IPS-NIHi11 (cell line): Measurements from ENCODE around the gene TSPOAP1.
A peak's percentile ranks its signal among the peaks of the same experiment; 100 is the strongest.

Experiments
- DNase-seq: peaks from one replicate; pipeline ENCODE4 v3.0.0; 2012; ENCODE audit warnings: mixed read lengths, low spot score

The TSPOAP1 gene

DNA sequence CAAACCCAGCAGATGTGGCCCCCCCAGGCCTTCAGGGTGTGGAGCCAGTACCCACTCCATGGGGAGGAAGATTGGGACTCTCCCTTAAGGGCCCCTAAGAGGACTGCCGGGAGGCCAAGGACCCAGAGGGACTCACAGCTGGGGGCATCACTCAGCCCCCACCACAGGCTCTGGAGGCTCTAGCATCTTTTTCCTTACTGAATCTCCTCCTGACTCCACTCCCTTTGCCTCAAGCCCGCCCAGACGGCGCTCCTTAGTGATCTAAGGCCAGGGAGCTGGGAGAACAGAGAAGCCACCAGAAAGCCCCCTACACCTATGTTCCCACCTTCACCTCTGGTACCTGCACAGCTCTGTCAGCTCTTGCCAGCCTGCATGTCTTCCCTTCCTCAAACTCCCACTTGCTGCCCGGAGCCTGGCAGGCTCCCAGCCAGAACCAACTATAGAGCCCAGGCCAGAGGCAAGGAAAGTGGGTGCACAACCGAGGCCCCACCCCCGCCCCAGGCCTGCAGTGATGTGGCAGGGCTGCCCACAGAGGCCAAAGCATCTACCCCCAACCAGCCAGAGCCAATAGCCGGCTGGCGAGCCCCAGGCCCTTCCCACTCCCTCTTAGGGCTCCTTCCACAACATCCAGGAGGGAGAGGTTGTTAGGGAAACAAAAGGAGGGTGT is 25.5 kb downstream of the TSPOAP1 start:
- peak; percentile 27 for DNase-seq

DNA sequence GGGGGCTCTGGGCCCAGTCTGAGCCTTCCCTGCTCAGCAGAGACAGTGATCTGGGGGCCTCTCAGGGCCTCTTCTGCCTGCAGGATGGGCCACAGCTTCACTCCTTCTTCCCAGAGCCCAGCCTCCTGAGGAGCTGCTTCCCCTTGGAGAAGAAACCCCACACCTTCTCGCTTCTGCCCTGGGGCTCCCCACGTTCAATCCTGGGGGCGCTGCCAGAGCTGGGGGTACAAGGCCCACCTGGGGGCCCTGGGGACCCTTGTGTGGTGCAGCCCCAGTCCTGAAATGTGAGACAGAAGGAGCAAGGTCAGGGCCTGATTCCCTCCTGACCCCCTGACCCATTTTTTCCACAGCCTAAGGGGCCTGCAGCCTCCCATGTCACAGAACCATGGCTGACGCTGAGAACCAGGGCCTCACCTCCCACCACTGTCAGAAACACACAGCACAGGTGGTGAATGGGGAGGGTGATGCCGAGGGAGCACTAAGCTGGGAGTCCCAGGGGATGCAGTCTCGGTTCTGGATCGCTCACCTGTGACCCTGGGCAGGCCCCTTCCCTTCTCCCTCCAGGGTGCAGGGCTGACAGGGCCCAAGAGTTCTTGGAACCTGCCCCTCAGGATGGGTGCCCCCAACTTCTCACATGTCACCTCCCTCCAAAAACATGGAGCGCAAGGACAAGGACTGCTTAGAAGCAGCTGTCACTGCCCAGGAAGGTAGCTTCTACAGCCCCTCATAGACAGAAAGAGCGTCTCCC is 26.2 kb downstream of the TSPOAP1 start:
- peak; percentile 1 for DNase-seq

DNA sequence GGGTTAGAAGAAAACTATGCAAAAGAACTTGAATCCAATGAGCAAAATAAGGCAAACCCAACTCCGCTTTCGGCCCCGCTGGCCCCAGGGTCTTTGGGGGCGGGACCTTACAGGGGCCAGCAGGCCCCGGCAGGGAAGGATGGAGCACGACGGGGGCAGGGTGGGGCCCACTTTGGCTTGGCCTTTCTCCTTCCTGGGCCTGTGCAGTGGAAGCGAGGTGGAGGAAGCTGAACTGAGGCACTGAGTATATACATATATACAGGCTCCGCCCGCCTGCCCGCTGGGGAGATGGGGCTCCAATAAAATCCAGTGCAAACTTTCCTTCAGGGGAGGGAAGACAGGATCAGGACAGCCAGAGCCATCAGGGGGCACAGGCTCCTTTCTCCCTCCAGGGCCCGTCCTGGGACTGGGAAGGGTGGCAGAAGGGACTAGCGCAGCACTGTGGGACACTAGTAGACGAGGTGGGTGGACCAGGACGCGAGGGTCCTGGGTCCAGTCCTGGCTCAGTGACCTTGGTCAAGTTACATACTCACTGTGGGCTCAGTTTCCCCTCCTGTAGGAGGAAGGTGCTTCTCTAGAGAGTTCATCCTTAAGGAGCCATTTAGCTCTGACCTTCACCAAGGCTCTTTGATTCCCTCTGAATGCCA is 27.0 kb downstream of the TSPOAP1 start:
- peak; percentile 7 for DNase-seq

DNA sequence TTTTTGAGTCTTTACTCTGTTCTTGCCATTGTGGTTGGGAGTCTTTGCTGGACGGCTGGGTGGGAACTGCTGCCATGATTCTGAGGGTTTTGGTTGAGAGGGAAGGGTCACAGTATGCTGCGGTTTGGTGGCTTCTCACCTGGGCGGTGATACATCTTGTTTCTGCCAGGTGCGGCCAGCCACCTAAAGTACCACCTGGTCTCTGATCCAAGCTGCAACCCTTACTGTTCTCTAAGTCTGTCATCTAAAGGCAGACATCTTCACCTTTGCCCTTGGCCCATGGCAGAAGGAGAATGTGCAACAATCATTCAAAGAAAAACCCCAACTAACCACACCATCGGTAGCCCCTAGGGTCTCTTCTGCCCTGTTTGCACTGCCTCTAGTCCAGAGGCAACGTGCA is 28.3 kb downstream of the TSPOAP1 start:
- DNase-seq: peak; percentile 0

DNA sequence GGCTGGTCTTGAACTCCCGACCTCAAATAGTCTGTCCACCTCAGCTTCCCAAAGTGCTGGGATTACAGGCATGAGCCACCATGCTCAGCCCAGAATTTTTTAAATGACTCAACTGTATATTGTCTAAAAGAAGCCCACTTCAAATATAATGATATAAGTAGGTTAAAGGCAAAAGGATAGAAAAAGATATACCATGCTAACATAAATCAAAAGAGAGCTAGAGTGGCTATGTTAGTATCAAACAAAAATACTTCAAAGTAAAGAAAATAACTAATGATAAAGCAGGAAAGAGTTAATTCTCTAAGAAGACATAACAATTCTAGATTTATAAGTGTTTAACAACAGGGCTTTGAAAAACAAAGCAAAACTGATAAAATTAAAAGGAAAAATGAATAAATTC is 34.6 kb downstream of the TSPOAP1 start:
- no peak for DNase-seq

DNA sequence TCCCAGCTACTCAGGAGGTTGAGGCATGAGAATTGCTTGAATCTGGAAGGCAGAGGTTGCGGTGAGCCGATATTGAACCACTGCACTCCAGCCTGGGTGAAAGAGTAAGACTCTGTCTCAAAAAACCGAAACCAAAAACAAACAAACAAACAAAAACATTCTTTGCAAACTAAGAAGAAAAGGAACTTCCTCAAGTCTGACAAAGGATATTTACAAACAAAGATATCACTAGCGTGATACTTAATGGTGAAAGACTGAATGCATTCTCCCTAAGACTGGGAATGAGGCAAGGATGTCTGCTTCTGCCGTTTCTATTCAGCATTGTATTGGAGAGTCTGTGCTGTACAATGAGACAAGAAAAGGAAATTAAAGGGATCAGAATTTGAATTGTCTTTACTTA is 37.3 kb downstream of the TSPOAP1 start:
- DNase-seq: no peak

DNA sequence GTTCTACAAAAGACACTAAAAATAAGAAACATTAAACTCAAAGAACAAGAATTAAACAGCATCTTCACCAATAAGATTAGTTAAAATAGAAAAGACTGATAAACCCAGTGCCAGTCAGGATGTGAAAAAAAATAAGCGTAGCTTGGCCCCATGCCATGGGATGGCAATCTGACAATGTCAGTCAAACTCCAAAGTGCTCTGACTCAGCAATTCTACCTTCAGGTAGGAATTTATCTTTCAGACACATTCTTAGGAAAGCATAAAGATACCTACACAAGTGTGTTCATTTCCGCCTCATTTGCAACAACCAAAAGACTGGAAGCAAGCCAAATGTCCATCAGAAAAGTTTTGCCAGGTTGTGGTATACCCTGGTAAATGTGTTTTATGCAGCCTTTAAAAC is 38.7 kb downstream of the TSPOAP1 start:
- DNase-seq: peak; percentile 4

DNA sequence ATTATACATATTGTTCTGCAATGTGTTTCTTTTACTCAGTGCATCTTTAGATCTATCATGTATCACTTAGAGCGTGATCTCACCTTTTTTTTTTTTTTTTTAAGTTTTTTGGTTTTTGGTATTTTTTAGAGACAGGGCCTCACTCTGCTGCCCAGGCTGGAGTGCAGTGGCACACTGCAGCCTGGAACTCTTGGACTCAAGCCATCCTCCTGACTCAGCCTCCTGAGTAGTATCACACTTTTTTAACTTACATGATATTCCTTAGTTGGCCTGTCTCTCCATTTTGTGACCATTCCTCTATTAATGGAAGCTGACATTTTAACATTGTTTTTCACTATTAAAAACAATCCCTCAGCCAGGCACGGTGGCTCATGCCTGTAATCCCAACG is 43.2 kb downstream of the TSPOAP1 start:
- DNase-seq: no peak

DNA sequence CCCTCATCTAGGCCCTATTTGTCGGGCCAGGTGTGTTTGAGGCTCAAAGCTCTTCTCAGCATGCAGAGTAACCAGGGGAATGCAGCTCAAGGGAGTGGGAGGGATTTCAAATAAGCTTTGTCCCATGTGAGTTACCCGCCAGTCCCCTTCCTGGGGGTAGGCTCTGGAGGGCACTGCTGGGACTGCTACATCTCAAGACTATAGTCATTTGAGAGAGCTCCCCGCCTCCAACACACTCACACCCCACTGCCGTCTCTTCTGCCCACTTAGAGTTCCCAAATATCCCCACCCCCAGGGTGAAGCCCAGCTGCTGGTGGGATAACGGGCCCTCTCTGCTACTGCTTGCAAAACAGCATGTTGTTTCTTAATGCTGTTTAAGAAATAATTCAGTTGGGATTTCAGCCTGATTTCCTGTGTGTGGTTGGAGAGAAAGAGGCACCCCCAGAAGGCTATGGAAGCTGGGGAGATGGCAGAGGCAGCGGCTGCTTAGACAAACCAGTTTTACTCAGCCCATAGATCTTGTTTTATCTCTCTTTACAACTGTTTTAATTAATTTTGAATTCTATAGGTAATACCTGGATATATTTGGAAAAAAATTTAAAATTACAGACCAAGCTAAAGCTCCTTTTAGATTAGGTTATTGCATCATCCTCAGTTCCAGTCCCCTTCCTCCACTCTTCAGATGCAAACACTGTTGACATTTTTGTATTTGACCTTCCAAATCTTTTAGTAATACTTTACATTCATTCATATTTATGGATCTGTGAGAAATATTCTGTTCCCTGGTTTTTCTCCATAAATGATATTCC is 43.8 kb downstream of the TSPOAP1 start:
- DNase-seq: peak; percentile 71

DNA sequence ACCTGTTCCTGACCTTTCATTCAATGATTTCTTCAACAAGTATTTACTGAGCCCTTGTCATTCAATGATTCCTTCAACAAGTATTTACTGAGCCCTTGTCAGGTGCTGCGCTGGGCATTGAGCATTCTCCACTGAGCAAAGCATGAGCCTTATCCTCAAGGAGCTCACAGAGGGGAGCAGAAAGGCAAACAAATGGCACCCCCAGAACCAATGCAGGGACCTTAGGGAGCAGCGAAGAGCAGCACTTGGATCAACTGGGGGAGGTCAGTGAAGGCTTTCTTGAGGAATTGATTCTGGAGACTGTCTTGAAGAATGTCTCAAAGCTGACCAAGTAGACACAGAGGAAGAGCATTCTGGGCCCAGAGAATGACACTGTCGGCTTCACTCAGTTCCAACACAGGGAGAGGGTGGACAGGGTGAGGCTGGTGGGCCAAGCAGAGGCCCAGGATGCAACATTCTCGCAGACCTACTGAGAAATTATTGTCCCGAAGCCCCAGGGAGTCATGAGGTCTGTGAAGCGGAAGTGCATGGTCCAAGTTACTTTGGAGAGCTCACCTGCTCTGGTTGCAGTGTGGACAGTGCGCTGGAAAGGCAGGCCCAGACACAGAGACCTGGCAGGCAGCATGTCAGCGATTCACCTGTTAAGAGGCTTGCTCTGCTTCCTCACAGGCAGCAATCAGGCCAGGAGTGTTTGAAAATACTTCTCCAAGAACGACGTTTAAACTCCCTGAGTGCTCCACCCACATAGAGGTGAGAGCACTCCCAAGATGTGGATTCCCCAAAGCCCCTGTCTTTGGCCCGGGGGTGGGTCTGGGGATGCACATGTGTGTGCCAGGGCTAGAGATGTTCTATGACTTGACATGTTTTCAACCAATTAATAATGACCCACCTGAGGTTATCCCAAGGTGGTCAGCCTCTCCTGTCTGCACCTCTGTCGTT is 44.7 kb downstream of the TSPOAP1 start:
- DNase-seq: no peak

DNA sequence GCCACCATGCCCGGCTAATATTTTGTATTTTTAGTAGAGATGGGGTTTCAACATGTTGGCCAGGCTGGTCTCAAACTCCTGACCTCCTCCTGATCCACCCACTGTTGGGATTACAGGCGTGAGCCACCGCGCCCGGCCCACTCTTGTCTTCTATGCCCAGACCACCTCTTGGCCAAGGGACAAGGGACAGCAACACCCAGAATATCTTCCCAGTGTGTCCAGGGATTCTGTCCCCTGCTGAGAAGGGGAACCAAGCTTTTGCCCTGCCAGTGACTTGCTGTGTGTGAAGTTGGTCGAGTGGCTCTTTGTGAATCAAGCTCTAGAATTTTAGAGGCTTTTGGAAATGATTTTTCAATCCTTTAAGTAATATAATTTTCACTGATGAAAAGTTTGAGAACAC is 46.2 kb downstream of the TSPOAP1 start:
- no peak for DNase-seq

DNA sequence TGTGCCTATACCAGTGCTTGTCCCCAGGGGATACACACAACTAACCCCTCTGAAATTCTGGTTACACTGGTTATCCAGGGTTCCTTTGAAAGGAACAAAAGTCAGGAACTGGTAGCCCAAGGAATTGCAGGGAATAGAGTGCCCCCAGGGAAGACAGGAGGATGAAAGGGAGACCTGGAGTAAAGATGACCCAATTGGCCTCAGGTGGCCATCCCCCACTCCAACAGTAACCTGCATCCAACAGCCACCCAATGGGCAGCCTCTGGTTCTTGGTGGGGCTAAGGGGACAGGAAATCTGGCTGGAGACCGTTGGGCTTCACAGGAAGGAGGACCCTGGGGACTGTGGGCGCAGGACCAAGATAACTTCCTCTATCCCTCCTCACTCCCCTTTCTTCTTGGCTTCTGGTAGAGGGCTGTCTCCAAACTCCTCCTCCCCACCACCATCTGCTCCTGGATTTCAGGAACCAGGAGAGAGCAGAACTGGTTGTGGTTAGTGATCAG is 47.0 kb downstream of the TSPOAP1 start:
- DNase-seq: no peak

DNA sequence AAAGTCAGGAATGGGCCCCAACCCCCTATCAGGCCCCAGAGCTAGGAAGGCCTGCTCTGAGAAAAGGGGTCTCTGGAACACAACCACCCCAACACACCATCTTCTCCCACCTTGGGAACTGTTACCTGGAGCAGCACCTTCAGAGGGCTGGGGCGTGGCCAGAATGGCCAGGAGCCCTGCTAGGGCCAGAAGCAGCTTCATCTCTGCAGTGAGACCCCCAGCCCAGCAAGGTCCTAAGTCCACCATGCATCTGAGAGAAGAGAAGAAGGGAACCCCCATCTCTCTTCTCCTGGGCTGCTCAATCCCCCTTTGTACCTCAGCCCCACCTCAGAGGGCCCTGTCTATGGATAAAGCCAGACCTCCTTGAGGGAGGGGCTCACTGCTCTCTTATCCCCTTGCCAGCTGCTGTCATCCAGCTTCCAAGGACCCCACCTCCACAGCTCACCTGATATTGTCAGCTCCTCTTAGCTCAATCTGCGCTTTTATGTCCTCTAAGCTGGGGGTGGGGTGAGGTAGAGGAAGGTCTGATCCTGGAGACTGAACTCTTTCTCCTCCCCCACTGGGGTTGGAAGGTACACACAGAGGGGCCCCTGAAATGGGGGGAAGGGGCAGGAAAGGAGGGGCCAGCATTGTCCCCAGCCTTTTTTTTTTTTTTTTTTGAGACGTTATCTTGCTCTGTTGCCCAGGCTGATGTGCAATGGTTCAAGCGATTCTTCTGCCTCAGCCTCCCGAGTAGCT is 47.9 kb downstream of the TSPOAP1 start, which contains the start of gene MPO:
Gene MPO (minus strand): TSS at position 456 of the 738 bp plus-strand sequence. CDS start 177 bp downstream, at position 279.
- no peak for DNase-seq

DNA sequence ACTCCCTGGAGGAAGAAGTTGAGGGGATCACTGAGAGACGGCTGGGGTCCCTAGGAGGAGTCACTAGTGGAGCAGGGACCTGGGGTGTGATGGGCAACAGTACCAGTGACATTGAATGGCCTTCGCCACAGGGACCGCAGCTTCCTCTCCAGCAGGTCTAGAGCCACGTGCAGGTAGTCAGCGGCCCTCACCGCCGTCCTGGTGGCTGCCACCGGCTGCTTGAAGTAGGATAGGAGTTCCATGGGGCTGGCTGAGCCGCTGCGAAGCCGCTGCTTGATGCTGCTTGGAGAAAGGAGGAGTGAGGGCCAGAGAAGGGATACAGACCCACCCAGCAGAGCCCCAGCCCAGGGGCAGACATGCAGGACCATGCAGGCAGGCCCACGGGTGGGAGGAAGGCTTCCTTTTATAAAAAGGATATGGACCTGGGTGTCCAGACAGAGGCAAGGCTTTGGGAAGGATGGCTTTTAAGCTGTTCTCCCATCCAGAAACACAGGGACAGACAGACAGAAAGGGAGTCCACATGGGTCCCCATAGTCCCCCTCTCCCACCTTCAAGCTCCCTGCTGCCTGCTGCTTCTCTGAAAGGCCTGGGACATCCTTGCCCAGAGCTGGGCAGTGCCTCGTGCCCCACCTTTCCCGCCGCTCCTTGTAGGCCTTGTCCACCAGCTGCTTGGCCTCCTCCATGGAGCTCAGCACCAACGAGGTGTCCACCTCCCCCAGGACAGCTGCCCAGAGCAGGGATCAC is 48.7 kb downstream of the TSPOAP1 start:
- DNase-seq: no peak

DNA sequence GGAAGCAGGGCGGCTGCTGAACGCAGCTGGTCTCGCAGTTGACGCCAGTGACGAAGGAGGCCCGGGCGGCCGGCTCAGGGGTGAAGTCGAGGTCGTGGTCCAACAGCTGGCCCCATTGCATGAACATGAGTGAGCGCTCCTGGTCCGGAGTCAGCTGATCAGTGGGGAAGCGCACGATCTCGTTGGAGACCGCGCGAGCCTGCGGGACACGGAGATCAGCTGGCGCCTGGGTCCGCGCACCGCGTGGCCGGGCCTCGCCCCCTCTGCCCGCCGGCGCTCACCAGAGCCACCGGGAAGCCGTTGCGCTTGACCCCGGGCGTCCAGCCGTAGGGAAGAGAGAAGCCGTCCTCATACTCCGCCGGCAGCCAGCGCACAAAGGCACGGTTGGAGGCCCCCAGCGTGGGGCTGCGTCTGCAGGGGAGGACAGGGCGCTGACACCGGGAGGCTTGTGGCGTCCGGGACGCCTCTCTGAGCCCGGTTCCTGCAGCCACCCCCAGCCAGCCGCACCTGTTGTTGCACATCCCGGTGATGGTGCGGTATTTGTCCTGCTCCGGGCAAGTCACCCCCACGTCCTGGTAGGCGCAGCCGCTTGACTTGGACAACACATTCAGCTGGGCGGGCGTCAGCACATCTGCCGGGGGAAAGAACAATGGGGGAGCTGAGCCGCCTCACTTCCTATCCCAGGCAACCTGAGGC is 49.4 kb downstream of the TSPOAP1 start:
- no peak for DNase-seq

DNA sequence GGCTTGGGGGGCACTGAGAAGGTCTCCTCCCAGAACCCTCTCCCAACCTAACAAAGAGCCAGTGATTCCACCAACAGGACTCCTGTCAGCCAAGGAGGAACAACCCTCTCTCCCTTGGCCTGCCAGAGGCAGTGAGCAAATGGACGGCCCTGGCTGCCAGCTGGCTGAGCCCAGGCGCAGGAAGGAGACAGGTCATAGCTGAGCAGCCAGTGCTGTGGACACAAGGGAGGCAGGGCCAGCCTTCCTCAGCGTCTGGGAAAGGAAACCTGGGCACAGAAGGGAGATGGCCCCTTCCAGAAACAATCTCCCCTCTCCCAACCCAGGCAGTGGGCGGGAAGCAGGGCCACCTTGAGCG is 50.0 kb downstream of the TSPOAP1 start:
- no peak for DNase-seq

DNA sequence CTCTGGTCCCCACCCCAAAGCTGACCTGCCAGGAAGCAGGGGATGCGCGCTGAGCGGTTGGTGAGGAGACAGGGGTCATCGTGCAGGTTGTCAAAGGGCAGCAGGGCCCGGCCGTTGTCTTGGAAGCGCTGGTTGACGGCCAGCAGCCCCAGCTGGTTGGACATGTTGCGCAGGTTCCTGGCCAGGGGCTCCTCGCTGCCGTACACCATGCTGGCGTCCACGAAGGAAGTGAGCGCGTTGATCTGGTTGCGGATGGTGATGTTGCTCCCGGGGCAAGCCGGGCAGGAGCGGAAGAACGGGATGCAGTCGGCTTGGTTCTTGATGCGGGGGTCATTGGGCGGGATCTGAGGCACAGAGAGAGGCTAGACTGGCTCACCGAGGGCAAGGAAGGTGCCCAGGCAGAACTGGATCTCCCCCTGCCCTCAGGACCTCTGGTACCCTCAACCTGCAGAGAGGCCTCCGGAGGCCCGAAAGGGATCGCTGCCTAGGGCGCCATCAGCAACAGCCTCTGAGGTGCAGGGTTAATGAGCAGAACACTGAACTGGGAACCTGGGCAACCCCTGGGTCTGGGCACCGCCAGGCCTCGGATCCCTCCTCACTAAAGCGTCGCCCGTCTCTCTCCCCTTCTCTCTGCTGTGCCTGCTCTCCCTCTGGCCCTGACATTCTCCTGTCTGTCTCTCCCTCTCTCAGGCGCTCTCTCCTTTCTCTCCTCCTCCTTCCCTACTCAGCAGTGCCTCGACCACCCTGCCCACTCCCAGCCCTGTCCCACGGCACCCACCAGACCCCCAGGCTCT is 50.6 kb downstream of the TSPOAP1 start:
- no peak for DNase-seq

DNA sequence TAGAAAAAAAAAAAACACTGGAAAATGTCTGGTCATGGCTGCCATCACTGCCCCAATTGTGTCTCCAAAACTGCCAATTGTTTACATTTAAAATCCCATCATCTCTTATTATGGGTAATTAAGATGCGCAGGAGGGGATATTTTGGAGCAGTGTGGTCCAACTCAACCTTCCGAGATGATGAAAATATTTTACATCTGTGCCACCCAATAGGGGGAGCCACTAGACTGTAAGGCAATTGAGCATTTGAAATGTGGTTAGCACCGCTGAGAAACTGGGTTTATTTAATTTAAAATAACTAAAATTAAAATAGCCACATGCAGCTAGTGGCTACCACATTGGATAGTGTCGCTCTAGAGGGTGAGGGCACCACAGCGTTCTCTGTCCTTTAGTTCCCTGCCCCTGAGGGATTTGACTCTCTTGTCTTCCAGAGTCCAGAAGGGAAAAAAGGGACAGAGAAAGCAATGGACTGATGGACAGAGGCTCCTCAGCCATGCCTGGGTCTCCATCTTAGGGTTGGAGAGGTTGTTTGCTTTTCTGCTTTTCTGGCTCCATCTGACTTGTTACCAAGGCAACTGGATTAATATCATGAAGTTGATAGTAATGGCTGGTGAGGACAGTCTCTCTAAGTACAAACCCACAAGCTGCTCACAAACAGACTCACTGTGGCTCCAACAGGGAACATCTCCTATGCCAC is 51.3 kb downstream of the TSPOAP1 start:
- DNase-seq: no peak
